ENCODE results near the gene ZNF827.

ZNF827 gene

DNA sequence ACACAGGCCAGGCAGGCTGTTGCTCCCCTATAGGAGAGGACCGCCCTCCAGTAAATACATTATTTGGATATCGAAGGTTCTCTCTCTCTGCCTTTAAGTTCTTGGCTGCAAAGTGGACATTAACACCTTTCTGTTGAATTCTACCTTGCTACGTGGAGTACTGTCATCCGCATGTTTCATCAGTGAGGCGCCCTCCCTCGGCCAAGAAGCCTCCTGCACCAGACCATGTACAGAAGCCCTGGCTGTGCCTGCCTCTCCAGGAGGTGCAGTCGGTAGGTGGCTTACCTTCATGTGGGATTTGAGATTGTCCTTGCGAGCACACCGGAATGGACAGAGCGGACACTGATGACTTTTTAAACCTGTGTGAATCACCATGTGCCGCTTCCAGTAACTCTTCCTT is 46.7 kb downstream of the ZNF827 start:
- no peak overlapping the region for H3K4me3 ChIP-seq (ENCODE audit: low read depth, low read length)
- no peak overlapping the region for H3K27ac ChIP-seq (ENCODE audit: extremely low read depth, low read depth, low read length)
- H3K36me3 ChIP-seq (ENCODE audit: control insufficient read depth in 2 of 2, insufficient read depth in 1 of 2, low read length in 2 of 2), result no peaks in the 10 kb centered on the region
- H3K4me1 ChIP-seq (ENCODE audit: control insufficient read depth, insufficient read depth, low read length), result no peaks in the 10 kb centered on the region
- H3K9me3 ChIP-seq (ENCODE audit: control insufficient read depth, insufficient read depth, low read depth, low read length), result no peaks in the 10 kb centered on the region
- TF ChIP-seq GLIS2 (tag by site-specific recombination; IDR thresholded peaks at IDR 0.05) (no peak), ZNF768 (tag by site-specific recombination; IDR thresholded peaks at IDR 0.05) (no peak), ZNF654 (tag by site-specific recombination; IDR thresholded peaks at IDR 0.05; ENCODE audit: low read depth) (no peak)
- ChIA-PET CTCF (no interaction called here), POLR2A (no interaction called here)

DNA sequence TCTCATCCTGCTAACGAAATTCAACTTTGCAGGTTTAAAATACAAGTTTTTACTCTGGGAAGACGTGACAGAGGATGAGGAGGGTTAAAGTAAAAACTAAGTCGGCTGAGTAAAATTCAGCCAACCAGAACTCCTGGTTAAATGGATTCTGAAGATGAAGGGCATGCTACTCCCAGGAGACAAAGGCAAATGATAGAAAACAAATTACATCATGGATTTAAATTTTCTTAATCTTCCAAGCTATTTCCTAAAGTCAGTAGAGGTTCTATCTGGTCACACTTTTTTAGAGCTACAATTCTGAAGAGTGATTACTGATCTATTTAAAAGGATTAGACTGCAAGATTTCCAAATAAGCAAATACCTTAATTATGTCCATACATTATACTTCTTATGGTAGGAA is 47.9 kb downstream of the ZNF827 start:
- ChIA-PET POLR2A (no interaction called here), CTCF (interaction anchor here (1.5 kb wide), 1 partner anchor 12 kb away, joined by 4 read pairs; no protein-coding TSS in a partner anchor)
- peaks cover 0 to 4% of the 10 kb centered on the region in 2 experiments; a peak in 1 of 3 replicates for H3K36me3 ChIP-seq (ENCODE audit: control insufficient read depth in 2 of 2, insufficient read depth in 1 of 2, low read length in 2 of 2)
- no peaks in the 10 kb centered on the region for H3K9me3 ChIP-seq (ENCODE audit: control insufficient read depth, insufficient read depth, low read depth, low read length)
- H3K27ac ChIP-seq (ENCODE audit: extremely low read depth, low read depth, low read length), result no peak overlapping the region
- no peak overlapping the region for H3K4me3 ChIP-seq (ENCODE audit: low read depth, low read length)
- H3K4me1 ChIP-seq (ENCODE audit: control insufficient read depth, insufficient read depth, low read length), result no peaks in the 10 kb centered on the region
- TF ChIP-seq ZNF169 (tag by site-specific recombination; IDR thresholded peaks at IDR 0.05), result no peak
- no peak for TF ChIP-seq OVOL3 (tag by site-specific recombination; IDR thresholded peaks at IDR 0.05)
- no peak for TF ChIP-seq ZFHX2 (tag by site-specific recombination; conservative IDR thresholded peaks at IDR 0.05)

DNA sequence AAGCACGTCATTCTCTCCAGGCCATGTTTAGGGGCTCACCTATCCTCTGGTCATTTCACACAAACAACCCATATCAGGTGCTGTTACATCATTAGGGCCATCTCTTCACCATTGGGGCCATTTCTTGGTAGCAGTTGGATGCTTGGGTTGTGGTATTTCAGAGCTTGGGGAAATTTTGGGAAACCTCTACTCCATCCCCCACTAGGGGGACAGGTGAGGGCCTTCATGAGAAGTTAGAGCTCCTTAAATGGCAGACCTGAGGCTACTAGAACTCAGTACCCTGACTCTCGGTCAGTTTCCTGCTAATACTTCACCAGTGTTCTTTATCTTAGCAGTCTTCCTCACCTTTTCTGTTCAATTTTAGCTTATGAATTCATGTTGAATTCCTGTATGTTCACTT is 50.2 kb downstream of the ZNF827 start:
- POLR2A ChIA-PET, result no interaction called here
- peaks cover 0 to 10% of the 10 kb centered on the region in 2 experiments; a peak in 1 of 3 replicates for H3K36me3 ChIP-seq (ENCODE audit: control insufficient read depth in 2 of 2, insufficient read depth in 1 of 2, low read length in 2 of 2)
- TF ChIP-seq ZBTB1 (tag by site-specific recombination; IDR thresholded peaks at IDR 0.05), result no peak
- TF ChIP-seq ZNF175 (tag by site-specific recombination; IDR thresholded peaks at IDR 0.05), result no peak
- TF ChIP-seq ZNF707 (tag by site-specific recombination; IDR thresholded peaks at IDR 0.05), result no peak
- TF ChIP-seq, protein P1, sequence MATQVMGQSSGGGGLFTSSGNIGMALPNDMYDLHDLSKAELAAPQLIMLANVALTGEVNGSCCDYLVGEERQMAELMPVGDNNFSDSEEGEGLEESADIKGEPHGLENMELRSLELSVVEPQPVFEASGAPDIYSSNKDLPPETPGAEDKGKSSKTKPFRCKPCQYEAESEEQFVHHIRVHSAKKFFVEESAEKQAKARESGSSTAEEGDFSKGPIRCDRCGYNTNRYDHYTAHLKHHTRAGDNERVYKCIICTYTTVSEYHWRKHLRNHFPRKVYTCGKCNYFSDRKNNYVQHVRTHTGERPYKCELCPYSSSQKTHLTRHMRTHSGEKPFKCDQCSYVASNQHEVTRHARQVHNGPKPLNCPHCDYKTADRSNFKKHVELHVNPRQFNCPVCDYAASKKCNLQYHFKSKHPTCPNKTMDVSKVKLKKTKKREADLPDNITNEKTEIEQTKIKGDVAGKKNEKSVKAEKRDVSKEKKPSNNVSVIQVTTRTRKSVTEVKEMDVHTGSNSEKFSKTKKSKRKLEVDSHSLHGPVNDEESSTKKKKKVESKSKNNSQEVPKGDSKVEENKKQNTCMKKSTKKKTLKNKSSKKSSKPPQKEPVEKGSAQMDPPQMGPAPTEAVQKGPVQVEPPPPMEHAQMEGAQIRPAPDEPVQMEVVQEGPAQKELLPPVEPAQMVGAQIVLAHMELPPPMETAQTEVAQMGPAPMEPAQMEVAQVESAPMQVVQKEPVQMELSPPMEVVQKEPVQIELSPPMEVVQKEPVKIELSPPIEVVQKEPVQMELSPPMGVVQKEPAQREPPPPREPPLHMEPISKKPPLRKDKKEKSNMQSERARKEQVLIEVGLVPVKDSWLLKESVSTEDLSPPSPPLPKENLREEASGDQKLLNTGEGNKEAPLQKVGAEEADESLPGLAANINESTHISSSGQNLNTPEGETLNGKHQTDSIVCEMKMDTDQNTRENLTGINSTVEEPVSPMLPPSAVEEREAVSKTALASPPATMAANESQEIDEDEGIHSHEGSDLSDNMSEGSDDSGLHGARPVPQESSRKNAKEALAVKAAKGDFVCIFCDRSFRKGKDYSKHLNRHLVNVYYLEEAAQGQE (tag by site-specific recombination; IDR thresholded peaks at IDR 0.05), result no peak
- no peak for TF ChIP-seq ZNF624 (tag by site-specific recombination; IDR thresholded peaks at IDR 0.05)
- TF ChIP-seq, protein P2, sequence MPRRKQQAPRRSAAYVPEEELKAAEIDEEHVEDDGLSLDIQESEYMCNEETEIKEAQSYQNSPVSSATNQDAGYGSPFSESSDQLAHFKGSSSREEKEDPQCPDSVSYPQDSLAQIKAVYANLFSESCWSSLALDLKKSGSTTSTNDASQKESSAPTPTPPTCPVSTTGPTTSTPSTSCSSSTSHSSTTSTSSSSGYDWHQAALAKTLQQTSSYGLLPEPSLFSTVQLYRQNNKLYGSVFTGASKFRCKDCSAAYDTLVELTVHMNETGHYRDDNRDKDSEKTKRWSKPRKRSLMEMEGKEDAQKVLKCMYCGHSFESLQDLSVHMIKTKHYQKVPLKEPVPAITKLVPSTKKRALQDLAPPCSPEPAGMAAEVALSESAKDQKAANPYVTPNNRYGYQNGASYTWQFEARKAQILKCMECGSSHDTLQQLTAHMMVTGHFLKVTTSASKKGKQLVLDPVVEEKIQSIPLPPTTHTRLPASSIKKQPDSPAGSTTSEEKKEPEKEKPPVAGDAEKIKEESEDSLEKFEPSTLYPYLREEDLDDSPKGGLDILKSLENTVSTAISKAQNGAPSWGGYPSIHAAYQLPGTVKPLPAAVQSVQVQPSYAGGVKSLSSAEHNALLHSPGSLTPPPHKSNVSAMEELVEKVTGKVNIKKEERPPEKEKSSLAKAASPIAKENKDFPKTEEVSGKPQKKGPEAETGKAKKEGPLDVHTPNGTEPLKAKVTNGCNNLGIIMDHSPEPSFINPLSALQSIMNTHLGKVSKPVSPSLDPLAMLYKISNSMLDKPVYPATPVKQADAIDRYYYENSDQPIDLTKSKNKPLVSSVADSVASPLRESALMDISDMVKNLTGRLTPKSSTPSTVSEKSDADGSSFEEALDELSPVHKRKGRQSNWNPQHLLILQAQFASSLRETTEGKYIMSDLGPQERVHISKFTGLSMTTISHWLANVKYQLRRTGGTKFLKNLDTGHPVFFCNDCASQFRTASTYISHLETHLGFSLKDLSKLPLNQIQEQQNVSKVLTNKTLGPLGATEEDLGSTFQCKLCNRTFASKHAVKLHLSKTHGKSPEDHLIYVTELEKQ (tag by site-specific recombination; IDR thresholded peaks at IDR 0.05; ENCODE audit: borderline replicate concordance), result no peak
- no peak for TF ChIP-seq SALL2 (tag by site-specific recombination; IDR thresholded peaks at IDR 0.05; ENCODE audit: borderline replicate concordance)
- TF ChIP-seq, protein P3, sequence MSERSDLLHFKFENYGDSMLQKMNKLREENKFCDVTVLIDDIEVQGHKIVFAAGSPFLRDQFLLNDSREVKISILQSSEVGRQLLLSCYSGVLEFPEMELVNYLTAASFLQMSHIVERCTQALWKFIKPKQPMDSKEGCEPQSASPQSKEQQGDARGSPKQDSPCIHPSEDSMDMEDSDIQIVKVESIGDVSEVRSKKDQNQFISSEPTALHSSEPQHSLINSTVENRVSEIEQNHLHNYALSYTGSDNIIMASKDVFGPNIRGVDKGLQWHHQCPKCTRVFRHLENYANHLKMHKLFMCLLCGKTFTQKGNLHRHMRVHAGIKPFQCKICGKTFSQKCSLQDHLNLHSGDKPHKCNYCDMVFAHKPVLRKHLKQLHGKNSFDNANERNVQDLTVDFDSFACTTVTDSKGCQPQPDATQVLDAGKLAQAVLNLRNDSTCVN (tag by site-specific recombination; optimal IDR thresholded peaks at IDR 0.05), result no peak
- no peaks in the 10 kb centered on the region for H3K9me3 ChIP-seq (ENCODE audit: control insufficient read depth, insufficient read depth, low read depth, low read length)
- H3K4me3 ChIP-seq (ENCODE audit: low read depth, low read length), result no peak overlapping the region
- peaks cover 4% of the 10 kb centered on the region for H3K4me1 ChIP-seq (ENCODE audit: control insufficient read depth, insufficient read depth, low read length)
- H3K27ac ChIP-seq (ENCODE audit: extremely low read depth, low read depth, low read length), result no peak overlapping the region
- CTCF ChIA-PET, result interaction anchor here (1.0 kb wide), 3 partner anchors 20 to 331 kb away, joined by 3 read pairs; no protein-coding TSS in a partner anchor

Data from HEK293 (cell line).